Measurements from ENCODE around the gene XPC.

Gene XPC

GRCh38 chr3:14169871-14170270, 8.5 kb downstream of the XPC start:
- DNase-seq: no peak

- no peak for DNase-seq
Measured at GRCh38 chr3:14169435-14169834, 9.0 kb downstream of the XPC start.

GRCh38 chr3:14166877-14167603, 11.4 kb downstream of the XPC start:
- DNase-seq: no peak

GRCh38 chr3:14162178-14162577, 16.2 kb downstream of the XPC start:
- no peak for DNase-seq

GRCh38 chr3:14161282-14161681, 17.1 kb downstream of the XPC start:
- DNase-seq: no peak

- DNase-seq: no peak
Measured at GRCh38 chr3:14159426-14159825, 19.0 kb downstream of the XPC start.

GRCh38 chr3:14158370-14158769, 20.0 kb downstream of the XPC start:
- no peak for DNase-seq

- DNase-seq: no peak
Measured at GRCh38 chr3:14157951-14158350, 20.4 kb downstream of the XPC start.

- no peak for DNase-seq
Measured at GRCh38 chr3:14156843-14157561, 21.4 kb downstream of the XPC start.

GRCh38 chr3:14156201-14156600, 22.2 kb downstream of the XPC start:
- DNase-seq: no peak

GRCh38 chr3:14154895-14155440, 23.4 kb downstream of the XPC start:
- DNase-seq: no peak

GRCh38 chr3:14154276-14154675, 24.1 kb downstream of the XPC start:
- no peak for DNase-seq

- no peak for DNase-seq
Measured at GRCh38 chr3:14153663-14154062, 24.7 kb downstream of the XPC start.

GRCh38 chr3:14152963-14153355, 25.4 kb downstream of the XPC start:
- DNase-seq: no peak

GRCh38 chr3:14152233-14152962, 26.0 kb downstream of the XPC start:
- no peak for DNase-seq

GRCh38 chr3:14151471-14152083, 26.8 kb downstream of the XPC start:
- no peak for DNase-seq

- no peak for DNase-seq
Measured at GRCh38 chr3:14150491-14151230, 27.7 kb downstream of the XPC start.

- no peak for DNase-seq
Measured at GRCh38 chr3:14150078-14150477, 28.3 kb downstream of the XPC start.

GRCh38 chr3:14148041-14148985, 30.1 kb downstream of the XPC start:
- DNase-seq: no peak

GRCh38 chr3:14147617-14148016, 30.8 kb downstream of the XPC start:
- DNase-seq: no peak

GRCh38 chr3:14147066-14147435, 31.4 kb downstream of the XPC start:
- no peak for DNase-seq

Measured in activated naive CD4-positive, alpha-beta T cell treated with Interleukin-2 at 50 U/mL for 16 hours (primary cell).